ENCODE results near the gene ZDHHC23. TPM values are rescaled to one million over a fixed set of nuclear protein-coding genes. Genes with fewer than 3 reads are reported as not detected.

ZDHHC23 gene
- total and polyA plus RNA-seq, 2 of the 13 experiments (the other 11 are each of a cell fraction or from before 2014, with no cell fraction given): 1.6 to 8.8 TPM

- no peak for TF ChIP-seq ZNF3 (CRISPR knock-in tag; IDR thresholded peaks at IDR 0.05)
Measured at GRCh38 chr3:113977822-113978221, 30.0 kb downstream of the ZDHHC23 start (continued).

- CTCF ChIA-PET (ENCODE audit: low intra/inter-chr PET ratio, low total read pairs): no interaction called here
- H2AFZ ChIP-seq (ENCODE audit: low read length): no peak overlapping the region
- H4K20me1 ChIP-seq (ENCODE audit: insufficient read depth, low read length): no peaks in the 10 kb centered on the region
- no peak overlapping the region for H3K4me3 ChIP-seq (replicated peaks in 1 of 3; ENCODE audit: insufficient read depth in 1 of 3, low read depth in 2 of 3, low read length in 3 of 3)
- no peaks in the 10 kb centered on the region for H3K36me3 ChIP-seq (replicated peaks in 1 of 2; ENCODE audit: control insufficient read depth in 1 of 2, insufficient read depth in 2 of 2, low read length in 2 of 2)
- 23% methylated on average over 1 of the region's 1 CpG for WGBS (ENCODE audit: low lambda C conversion rate)
- H3K4me1 ChIP-seq (ENCODE audit: insufficient read depth, low read length): no peaks in the 10 kb centered on the region
- no peak overlapping the region for H3K27ac ChIP-seq (ENCODE audit: extremely low read length, insufficient read depth, low read length)
- intact Hi-C loops (cut with micrococcal nuclease; ENCODE audit: unreplicated experiment): no loop called here
- H3K9me3 ChIP-seq (ENCODE audit: low read length): no peaks in the 10 kb centered on the region
- in situ Hi-C loops (cut with HindIII; ENCODE audit: extremely low pct_ligation_motif_present, low pct_unique_long_range_greater_than_20kb): no loop called here
- H3K79me2 ChIP-seq (ENCODE audit: insufficient read depth, low read length): no peaks in the 10 kb centered on the region
- FAIRE-seq: no peak
- H3K9ac ChIP-seq (ENCODE audit: insufficient read depth, low read depth, low read length): no peak overlapping the region
- no peak for DNase-seq (ENCODE audit: low spot score)
- ATAC-seq: no peak
- POLR2A ChIA-PET: no interaction called here
- no peak overlapping the region for H3K4me2 ChIP-seq (ENCODE audit: low read depth, low read length)
- BruUV-seq (replicated peaks): no TSS peak
- TF ChIP-seq ZSCAN25 (CRISPR knock-in tag; IDR thresholded peaks at IDR 0.05): no peak
- TF ChIP-seq DMAP1 (CRISPR knock-in tag; IDR thresholded peaks at IDR 0.05): no peak
- TF ChIP-seq CERS6 (CRISPR knock-in tag; IDR thresholded peaks at IDR 0.05): no peak
- TF ChIP-seq ZNF557 (CRISPR knock-in tag; IDR thresholded peaks at IDR 0.05): no peak
- TF ChIP-seq ZNF576 (CRISPR knock-in tag; IDR thresholded peaks at IDR 0.05): no peak
- no peak for TF ChIP-seq KMT2A (CRISPR knock-in tag; IDR thresholded peaks at IDR 0.05)
- no peak for TF ChIP-seq ASH2L (IDR thresholded peaks at IDR 0.05; ENCODE audit: insufficient read length, low read depth, low read length)
- TF ChIP-seq GLI4 (CRISPR knock-in tag; IDR thresholded peaks at IDR 0.05; ENCODE audit: borderline replicate concordance): no peak
- no peak for TF ChIP-seq GZF1 (CRISPR knock-in tag; IDR thresholded peaks at IDR 0.05)
- no peak for TF ChIP-seq ZNF556 (CRISPR knock-in tag; IDR thresholded peaks at IDR 0.05; ENCODE audit: borderline replicate concordance)
- no peak for TF ChIP-seq ZNF143 (CRISPR knock-in tag; IDR thresholded peaks at IDR 0.05)
- no peak for TF ChIP-seq HNF1B (CRISPR knock-in tag; IDR thresholded peaks at IDR 0.05)
- no peaks in the 10 kb centered on the region; a peak in 1 of 5 replicates for H3K27me3 ChIP-seq (ENCODE audit: control insufficient read depth in 1 of 2, insufficient read depth in 2 of 2, low read length in 2 of 2)
Measured at GRCh38 chr3:113979916-113980315, 32.1 kb downstream of the ZDHHC23 start.
